ENCODE data around the gene MUC5B. TPM values are rescaled to one million over a fixed set of nuclear protein-coding genes. Genes with fewer than 3 reads are reported as not detected.

The MUC5B gene
- total and polyA plus RNA-seq, 2 of the 13 experiments (the other 11 are each of a cell fraction or from before 2014, with no cell fraction given), result 0.01 TPM; not detected in 1

DNA sequence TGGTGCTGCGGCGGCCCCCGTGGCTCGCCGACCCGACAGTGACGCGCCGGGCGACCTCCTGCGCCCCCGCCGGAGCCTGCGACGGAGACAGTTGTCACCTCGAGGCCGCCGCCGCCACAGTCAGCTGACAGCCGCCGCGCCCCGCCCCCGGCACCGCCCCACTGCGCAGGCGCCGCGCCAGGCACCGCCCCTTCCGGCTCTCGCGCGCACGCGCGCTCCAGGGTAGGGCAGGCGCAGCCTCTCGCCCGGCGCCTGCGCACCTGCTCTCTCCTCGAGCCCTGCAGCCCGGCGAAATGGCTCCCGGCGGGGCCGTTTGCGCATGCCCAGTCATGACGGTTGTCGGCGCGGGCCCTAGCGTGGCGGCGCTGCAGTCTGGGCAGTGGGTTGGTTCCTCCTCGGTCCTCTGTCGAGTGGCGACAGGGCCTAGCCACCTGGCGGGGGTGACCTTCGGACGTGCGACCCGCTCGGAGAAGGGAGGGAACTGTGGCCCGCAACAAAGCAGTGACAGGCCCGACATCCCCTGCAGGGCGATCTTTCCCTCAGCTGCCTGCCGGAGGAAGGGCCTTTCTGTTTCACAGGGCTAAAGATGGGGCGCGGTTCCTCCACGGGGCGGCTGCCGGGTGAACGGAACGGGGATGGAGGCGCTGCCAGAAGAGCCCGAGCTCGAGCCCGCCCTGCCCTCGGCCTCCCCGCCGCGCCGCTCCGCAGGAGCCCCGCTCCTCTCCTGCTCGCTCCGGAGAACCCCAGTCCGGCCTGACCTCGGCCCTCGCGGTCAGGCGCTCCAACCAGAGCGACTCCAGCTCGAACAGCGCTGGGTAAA is 86.8 kb downstream of the MUC5B start, which contains the start of gene TOLLIP (continued):
- TF ChIP-seq ZNF564 (CRISPR knock-in tag; IDR thresholded peaks at IDR 0.05) (peak; percentile 89), ZBTB7B (CRISPR knock-in tag; IDR thresholded peaks at IDR 0.05) (peak; percentile 63; the same call in 1 of the 2 replicates), ZNF326 (CRISPR knock-in tag; IDR thresholded peaks at IDR 0.05; ENCODE audit: borderline replicate concordance) (no peak), HNRNPLL (IDR thresholded peaks at IDR 0.05; ENCODE audit: low read depth, low read length, poor library complexity, severe bottlenecking) (peak; percentile 40), HOXA9 (CRISPR knock-in tag; IDR thresholded peaks at IDR 0.05; ENCODE audit: borderline replicate concordance) (no peak), NFYB (CRISPR knock-in tag; IDR thresholded peaks at IDR 0.05) (no peak)
- TF ChIP-seq, protein P1, sequence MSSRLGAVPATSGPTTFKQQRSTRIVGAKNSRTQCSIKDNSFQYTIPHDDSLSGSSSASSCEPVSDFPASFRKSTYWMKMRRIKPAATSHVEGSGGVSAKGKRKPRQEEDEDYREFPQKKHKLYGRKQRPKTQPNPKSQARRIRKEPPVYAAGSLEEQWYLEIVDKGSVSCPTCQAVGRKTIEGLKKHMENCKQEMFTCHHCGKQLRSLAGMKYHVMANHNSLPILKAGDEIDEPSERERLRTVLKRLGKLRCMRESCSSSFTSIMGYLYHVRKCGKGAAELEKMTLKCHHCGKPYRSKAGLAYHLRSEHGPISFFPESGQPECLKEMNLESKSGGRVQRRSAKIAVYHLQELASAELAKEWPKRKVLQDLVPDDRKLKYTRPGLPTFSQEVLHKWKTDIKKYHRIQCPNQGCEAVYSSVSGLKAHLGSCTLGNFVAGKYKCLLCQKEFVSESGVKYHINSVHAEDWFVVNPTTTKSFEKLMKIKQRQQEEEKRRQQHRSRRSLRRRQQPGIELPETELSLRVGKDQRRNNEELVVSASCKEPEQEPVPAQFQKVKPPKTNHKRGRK (CRISPR knock-in tag; IDR thresholded peaks at IDR 0.05), result no peak
- TF ChIP-seq, protein P2, sequence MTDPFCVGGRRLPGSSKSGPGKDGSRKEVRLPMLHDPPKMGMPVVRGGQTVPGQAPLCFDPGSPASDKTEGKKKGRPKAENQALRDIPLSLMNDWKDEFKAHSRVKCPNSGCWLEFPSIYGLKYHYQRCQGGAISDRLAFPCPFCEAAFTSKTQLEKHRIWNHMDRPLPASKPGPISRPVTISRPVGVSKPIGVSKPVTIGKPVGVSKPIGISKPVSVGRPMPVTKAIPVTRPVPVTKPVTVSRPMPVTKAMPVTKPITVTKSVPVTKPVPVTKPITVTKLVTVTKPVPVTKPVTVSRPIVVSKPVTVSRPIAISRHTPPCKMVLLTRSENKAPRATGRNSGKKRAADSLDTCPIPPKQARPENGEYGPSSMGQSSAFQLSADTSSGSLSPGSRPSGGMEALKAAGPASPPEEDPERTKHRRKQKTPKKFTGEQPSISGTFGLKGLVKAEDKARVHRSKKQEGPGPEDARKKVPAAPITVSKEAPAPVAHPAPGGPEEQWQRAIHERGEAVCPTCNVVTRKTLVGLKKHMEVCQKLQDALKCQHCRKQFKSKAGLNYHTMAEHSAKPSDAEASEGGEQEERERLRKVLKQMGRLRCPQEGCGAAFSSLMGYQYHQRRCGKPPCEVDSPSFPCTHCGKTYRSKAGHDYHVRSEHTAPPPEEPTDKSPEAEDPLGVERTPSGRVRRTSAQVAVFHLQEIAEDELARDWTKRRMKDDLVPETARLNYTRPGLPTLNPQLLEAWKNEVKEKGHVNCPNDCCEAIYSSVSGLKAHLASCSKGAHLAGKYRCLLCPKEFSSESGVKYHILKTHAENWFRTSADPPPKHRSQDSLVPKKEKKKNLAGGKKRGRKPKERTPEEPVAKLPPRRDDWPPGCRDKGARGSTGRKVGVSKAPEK (CRISPR knock-in tag; IDR thresholded peaks at IDR 0.05; ENCODE audit: borderline replicate concordance), result no peak
- TF ChIP-seq, protein P3, sequence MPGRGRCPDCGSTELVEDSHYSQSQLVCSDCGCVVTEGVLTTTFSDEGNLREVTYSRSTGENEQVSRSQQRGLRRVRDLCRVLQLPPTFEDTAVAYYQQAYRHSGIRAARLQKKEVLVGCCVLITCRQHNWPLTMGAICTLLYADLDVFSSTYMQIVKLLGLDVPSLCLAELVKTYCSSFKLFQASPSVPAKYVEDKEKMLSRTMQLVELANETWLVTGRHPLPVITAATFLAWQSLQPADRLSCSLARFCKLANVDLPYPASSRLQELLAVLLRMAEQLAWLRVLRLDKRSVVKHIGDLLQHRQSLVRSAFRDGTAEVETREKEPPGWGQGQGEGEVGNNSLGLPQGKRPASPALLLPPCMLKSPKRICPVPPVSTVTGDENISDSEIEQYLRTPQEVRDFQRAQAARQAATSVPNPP (CRISPR knock-in tag; IDR thresholded peaks at IDR 0.05), result no peak
- TF ChIP-seq, protein P4, sequence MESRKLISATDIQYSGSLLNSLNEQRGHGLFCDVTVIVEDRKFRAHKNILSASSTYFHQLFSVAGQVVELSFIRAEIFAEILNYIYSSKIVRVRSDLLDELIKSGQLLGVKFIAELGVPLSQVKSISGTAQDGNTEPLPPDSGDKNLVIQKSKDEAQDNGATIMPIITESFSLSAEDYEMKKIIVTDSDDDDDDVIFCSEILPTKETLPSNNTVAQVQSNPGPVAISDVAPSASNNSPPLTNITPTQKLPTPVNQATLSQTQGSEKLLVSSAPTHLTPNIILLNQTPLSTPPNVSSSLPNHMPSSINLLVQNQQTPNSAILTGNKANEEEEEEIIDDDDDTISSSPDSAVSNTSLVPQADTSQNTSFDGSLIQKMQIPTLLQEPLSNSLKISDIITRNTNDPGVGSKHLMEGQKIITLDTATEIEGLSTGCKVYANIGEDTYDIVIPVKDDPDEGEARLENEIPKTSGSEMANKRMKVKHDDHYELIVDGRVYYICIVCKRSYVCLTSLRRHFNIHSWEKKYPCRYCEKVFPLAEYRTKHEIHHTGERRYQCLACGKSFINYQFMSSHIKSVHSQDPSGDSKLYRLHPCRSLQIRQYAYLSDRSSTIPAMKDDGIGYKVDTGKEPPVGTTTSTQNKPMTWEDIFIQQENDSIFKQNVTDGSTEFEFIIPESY (CRISPR knock-in tag; IDR thresholded peaks at IDR 0.05), result 0 out of 2 replicates have a peak, but pooled peaks have one; percentile 8
- TF ChIP-seq, protein P5, sequence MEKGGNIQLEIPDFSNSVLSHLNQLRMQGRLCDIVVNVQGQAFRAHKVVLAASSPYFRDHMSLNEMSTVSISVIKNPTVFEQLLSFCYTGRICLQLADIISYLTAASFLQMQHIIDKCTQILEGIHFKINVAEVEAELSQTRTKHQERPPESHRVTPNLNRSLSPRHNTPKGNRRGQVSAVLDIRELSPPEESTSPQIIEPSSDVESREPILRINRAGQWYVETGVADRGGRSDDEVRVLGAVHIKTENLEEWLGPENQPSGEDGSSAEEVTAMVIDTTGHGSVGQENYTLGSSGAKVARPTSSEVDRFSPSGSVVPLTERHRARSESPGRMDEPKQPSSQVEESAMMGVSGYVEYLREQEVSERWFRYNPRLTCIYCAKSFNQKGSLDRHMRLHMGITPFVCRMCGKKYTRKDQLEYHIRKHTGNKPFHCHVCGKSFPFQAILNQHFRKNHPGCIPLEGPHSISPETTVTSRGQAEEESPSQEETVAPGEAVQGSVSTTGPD (CRISPR knock-in tag; IDR thresholded peaks at IDR 0.05), result no peak

Measured in HepG2 (cell line).